Superior temporal gyrus (tissue), 1 donor: ENCODE data around the gene PTPRA.
"Not testable (repeated sequence)": the region's sequence is repeated elsewhere in the genome, so short reads cannot be mapped to it uniquely, and the experiment has no call there.

Experiments used
- DNase-seq: peaks from one replicate; pipeline ENCODE4 v3.0.0-alpha.2; 2016; ENCODE audit errors: extremely low spot score

Gene PTPRA

GRCh38 chr20:3074812-3075211 lies 201.5 kb downstream of the PTPRA start:
- DNase-seq: no peak

- DNase-seq: not testable (repeated sequence)
Observed at GRCh38 chr20:3075315-3075714, 202.0 kb downstream of the PTPRA start.

GRCh38 chr20:3077618-3078134 lies 204.4 kb downstream of the PTPRA start:
- no peak for DNase-seq

- DNase-seq: no peak
Observed at GRCh38 chr20:3080939-3081388, 207.7 kb downstream of the PTPRA start.

- no peak for DNase-seq
Observed at GRCh38 chr20:3081641-3082040, 208.4 kb downstream of the PTPRA start.

GRCh38 chr20:3082306-3082951 lies 209.1 kb downstream of the PTPRA start:
- DNase-seq: no peak

- DNase-seq: no peak
Observed at GRCh38 chr20:3082955-3083952, 210.0 kb downstream of the PTPRA start.

GRCh38 chr20:3084283-3084985 lies 211.2 kb downstream of the PTPRA start, which contains the start of gene AVP:
AVP (minus strand) TSS chr20:3084724; CDS start chr20:3084674, 50 bp downstream.
- DNase-seq: no peak

- no peak for DNase-seq
Observed at GRCh38 chr20:3084986-3085360, 211.7 kb downstream of the PTPRA start.

- DNase-seq: no peak
Observed at GRCh38 chr20:3085571-3086072, 212.3 kb downstream of the PTPRA start.

GRCh38 chr20:3088031-3088430 lies 214.8 kb downstream of the PTPRA start:
- DNase-seq: no peak
